Bronchial epithelial cell (primary cell): ENCODE measurements around the gene DBX1. TPM values are rescaled to one million over a fixed set of nuclear protein-coding genes. Genes with fewer than 3 reads are reported as not detected.
"Not testable (repeated sequence)": the region's sequence is repeated elsewhere in the genome, so short reads cannot be mapped to it uniquely, and the experiment has no call there.

ENCODE experiments used
- DNase-seq: peaks from one replicate; pipeline ENCODE4 v3.0.0-alpha.2; 2010; ENCODE audit warnings: low read depth
- FAIRE-seq: peaks from 2 replicates; lab custom pipeline; 2011; peaks lifted over from hg19 to GRCh38; lab: Jason Lieb, UNC
- H3K27me3 ChIP-seq: 2 replicates; pipeline ENCODE4 v1.5.1; 2011; ENCODE audit warnings: low read length; ENCODE audit not compliant: control insufficient read depth, insufficient read depth
- H3K36me3 ChIP-seq: 2 replicates; pipeline ENCODE4 v1.5.1; 2011; ENCODE audit warnings: low read length; ENCODE audit not compliant: control insufficient read depth, insufficient read depth
- H3K4me3 ChIP-seq: 2 replicates; pipeline ENCODE4 v1.5.1; 2011; ENCODE audit warnings: mild to moderate bottlenecking, low read depth, low read length, control low read depth
- CTCF ChIP-seq: IDR thresholded peaks from 2 replicates; pipeline ENCODE4 v1.5.1; 2011; ENCODE audit warnings: mild to moderate bottlenecking, moderate library complexity, low read length, control low read depth, inconsistent platforms; ENCODE audit not compliant: insufficient read depth, severe bottlenecking
- total RNA-seq: library from RNA; depleted of rRNA; stranded (reverse); fragments of >200 nt; gene quantifications from 2 replicates; pipeline ENCODE4 v1.2.1, GENCODE V29; 2014

The DBX1 gene
- total RNA-seq, 1 donor from 2014 or later = not detected

- H3K27me3 ChIP-seq = peaks cover 18% of the 10 kb centered on the region
- DNase-seq = no peak
- FAIRE-seq = no peak
- TF ChIP-seq CTCF = no peak
- no peak overlapping the region for H3K4me3 ChIP-seq
- H3K36me3 ChIP-seq = no peaks in the 10 kb centered on the region
Measured at GRCh38 chr11:20203831-20204230, 43.6 kb upstream of the DBX1 start.

- FAIRE-seq = no peak
- no peak for TF ChIP-seq CTCF
- H3K36me3 ChIP-seq = no peaks in the 10 kb centered on the region
- DNase-seq = no peak
- no peak overlapping the region for H3K4me3 ChIP-seq
- H3K27me3 ChIP-seq = no peaks in the 10 kb centered on the region
Measured at GRCh38 chr11:20201231-20201630, 41.0 kb upstream of the DBX1 start.

DNA sequence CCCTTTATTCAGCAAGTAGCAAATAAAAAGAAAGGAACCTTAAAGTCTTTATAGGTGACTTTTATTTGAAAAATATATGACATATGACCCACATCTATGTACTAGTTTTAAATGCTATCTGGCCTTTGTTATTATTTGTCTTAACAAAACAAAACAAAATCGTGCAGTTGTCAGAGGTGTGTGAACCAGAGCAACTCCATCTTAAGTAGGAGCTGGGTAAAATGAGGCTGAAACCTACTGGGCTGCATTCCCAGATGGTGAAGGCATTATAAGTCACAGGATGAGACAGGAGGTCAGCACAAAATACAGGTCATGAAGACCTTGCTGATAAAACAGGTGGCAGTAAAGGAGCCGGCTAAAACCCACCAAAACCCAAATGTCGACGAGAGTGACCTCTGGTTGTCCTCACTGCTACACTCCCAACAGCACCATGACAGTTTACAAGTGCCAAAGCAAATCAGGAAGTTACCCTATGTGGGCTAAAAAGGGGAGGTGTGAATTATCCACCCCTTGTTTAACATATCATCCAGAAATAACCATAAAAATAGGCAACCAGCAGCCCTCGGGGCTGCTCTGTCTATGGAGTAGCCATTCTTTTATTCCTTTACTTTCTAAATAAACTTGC, 40.2 kb upstream of the DBX1 start:
- not testable (repeated sequence) for H3K4me3 ChIP-seq, FAIRE-seq, DNase-seq, H3K27me3 ChIP-seq, H3K36me3 ChIP-seq

GRCh38 chr11:20197881-20198280, 37.6 kb upstream of the DBX1 start:
- no peak for DNase-seq
- H3K27me3 ChIP-seq = no peaks in the 10 kb centered on the region
- no peak for FAIRE-seq
- H3K4me3 ChIP-seq = no peak overlapping the region
- no peaks in the 10 kb centered on the region for H3K36me3 ChIP-seq
- no peak for TF ChIP-seq CTCF

- H3K4me3 ChIP-seq = no peak overlapping the region
- DNase-seq (no peak), FAIRE-seq (no peak)
- no peaks in the 10 kb centered on the region for H3K27me3 ChIP-seq
- TF ChIP-seq CTCF = no peak
- no peaks in the 10 kb centered on the region for H3K36me3 ChIP-seq
Measured at GRCh38 chr11:20194470-20194869, 34.2 kb upstream of the DBX1 start.

DNA sequence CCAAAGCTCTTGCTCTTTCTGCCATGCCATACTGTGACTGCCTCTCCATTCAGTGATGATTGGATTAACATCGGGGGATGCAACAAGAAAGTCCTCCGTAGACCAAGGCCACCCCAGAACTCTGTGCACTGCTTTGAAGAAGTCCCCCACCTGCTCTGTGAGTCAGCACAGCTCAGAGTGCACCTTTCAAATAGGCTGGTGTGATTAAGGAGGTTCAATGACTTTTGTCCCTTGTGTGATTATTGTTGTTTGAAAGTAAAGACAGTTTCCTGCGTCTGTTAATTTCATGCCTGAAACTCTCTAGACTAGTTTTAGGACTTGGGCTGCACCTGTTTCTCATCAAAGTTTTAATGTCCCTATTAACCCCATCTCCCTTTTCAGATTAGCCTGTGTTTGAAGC, 33.0 kb upstream of the DBX1 start:
- no peak for DNase-seq
- no peaks in the 10 kb centered on the region for H3K27me3 ChIP-seq
- H3K4me3 ChIP-seq = no peak overlapping the region
- TF ChIP-seq CTCF = no peak
- no peak for FAIRE-seq
- H3K36me3 ChIP-seq = no peaks in the 10 kb centered on the region
